ENCODE measurements around the gene DHCR7.

DNA sequence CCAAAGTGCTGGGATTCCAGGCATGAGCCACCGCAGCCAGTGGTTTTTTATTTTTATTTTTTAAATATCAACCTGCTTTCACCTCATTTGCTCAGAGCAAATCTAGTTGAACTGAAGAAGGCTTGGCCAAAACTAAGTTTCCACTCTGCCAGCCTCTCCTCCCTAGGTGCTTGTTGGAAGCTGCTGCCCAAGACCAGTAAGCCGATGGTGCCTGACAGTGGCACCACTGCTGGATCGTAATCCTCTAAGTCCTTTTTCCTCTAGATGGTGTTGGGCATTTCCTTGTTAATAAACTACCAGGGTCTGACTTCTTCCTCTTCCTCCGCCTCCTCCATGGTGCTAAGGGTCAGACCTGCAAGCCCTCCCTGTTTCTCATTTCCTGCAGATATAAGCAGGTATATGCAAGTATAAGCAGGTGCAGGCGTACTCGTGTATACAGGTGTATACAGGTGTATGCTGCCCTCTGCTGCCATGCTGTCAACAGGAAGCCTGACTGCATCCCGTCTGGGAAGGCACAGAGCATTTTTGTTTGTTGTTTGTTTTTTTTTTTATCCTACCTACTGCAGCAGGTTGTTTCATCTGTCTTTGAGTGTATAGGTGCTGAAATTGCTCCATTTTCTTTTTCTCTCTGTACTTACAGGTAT lies 6.4 kb upstream of the DHCR7 start:
- TF ChIP-seq CTCF (IDR thresholded peaks at IDR 0.05) (peak; percentile 49), ZFX (IDR thresholded peaks at IDR 0.05; ENCODE audit: borderline replicate concordance) (no peak)

Data from 22Rv1 (cell line).